HFF-Myc (cell line): ENCODE data around the gene TGFB3.
"Not testable (repeated sequence)": the region's sequence is repeated elsewhere in the genome, so short reads cannot be mapped to it uniquely, and the experiment has no call there.

Experiments
- DNase-seq: peaks from one replicate; pipeline ENCODE4 v3.0.0-alpha.2; 2011; ENCODE audit warnings: low read depth; ENCODE audit errors: extremely low read depth
- H3K4me3 ChIP-seq: replicated peaks from 2 replicates; pipeline ENCODE4 v1.5.1; 2011; ENCODE audit warnings: low read depth, mild to moderate bottlenecking, control low read depth, low read length
- TF ChIP-seq, protein P1 (sequence below): IDR thresholded peaks from 2 replicates; pipeline ENCODE4 v1.5.1; 2012; ENCODE audit warnings: mild to moderate bottlenecking, low read depth, low read length, control low read depth; ENCODE audit errors: missing control alignments

TGFB3 gene

DNA sequence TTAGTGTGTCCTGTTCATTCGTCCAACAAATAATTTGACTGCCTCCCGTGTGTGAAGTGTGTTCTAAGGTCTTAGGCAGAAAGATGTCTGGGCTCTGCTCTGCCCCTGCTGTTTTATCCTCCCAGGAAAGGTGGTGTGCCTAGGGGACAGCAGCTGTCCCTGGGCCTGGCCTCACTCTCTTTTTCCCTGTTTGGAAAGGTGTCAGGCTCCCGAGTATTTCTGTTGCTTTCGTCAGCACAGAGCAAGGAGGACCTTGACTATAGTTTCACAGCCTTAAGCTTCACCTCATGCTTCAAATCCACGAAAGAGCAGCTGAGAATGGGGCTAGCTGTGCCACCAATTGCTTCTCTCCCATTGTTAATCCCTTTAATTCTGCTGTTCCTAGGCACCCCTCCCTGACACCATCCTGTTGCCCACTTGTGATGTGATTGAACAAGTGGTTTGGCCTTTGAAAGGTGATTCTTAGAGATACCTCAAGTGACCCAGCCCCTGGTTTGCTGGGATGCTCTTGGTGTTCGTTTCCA is 54.2 kb downstream of the TGFB3 start:
- no peak for DNase-seq
- no peak overlapping the region for H3K4me3 ChIP-seq
- TF ChIP-seq, protein P1, sequence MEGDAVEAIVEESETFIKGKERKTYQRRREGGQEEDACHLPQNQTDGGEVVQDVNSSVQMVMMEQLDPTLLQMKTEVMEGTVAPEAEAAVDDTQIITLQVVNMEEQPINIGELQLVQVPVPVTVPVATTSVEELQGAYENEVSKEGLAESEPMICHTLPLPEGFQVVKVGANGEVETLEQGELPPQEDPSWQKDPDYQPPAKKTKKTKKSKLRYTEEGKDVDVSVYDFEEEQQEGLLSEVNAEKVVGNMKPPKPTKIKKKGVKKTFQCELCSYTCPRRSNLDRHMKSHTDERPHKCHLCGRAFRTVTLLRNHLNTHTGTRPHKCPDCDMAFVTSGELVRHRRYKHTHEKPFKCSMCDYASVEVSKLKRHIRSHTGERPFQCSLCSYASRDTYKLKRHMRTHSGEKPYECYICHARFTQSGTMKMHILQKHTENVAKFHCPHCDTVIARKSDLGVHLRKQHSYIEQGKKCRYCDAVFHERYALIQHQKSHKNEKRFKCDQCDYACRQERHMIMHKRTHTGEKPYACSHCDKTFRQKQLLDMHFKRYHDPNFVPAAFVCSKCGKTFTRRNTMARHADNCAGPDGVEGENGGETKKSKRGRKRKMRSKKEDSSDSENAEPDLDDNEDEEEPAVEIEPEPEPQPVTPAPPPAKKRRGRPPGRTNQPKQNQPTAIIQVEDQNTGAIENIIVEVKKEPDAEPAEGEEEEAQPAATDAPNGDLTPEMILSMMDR, result no peak

DNA sequence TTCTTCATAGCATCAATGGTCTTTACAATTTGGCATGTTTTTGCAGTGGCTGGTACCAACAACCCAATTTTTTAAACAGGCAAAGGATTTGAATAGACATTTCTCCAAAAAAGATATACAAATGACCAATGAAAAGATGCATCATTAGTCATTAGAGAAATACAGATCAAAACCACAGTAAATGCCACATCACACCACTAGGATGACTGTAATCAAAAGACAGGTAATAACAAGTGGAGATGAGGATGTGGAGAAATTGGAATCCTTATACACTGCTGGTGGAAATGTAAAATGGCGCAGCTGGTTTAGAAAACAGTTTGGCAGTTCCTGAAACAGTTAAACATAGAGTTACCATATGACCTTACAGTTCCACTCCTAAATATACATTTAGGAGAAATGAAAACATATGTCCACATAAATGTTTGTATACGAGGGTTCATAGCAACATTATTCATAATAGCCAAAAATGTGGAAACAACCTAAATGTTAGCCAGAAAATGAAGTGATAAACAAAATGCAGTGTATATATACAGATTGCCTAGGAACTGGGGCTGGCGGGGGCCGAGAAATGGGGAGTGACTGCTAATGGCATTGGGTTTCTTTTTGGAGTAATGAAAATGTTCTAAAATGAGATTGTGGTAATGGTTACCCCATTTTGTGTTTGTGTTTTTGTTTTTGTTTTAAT is 55.2 kb downstream of the TGFB3 start:
- DNase-seq, result no peak
- TF ChIP-seq, protein P1, result no peak
- H3K4me3 ChIP-seq, result no peak overlapping the region

DNA sequence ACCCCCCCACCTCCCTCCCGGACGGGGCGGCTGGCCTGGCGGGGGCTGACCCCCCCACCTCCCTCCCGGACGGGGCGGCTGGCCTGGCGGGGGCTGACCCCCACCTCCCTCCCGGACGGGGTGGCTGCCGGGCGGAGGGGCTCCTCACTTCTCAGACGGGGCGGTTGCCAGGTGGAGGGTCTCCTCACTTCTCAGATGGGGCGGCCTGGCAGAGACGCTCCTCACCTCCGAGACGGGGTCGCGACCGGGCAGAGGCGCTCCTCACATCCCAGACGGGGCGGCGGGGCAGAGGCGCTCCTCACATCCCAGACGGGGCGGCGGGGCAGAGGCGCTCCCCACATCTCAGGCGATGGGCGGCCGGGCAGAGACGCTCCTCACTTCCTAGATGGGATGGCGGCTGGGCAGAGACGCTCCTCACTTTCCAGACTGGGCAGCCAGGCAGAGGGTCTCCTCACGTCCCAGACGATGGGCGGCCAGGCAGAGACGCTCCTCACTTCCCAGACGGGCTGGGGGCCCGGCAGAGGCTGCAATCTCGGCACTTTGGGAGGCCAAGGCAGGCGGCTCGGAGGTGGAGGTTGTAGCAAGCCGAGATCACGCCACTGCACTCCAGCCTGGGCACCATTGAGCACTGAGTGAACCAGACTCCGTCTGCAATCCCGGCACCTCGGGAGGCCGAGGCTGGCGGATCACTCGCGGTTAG is 56.5 kb downstream of the TGFB3 start:
- not testable (repeated sequence) for DNase-seq, H3K4me3 ChIP-seq

DNA sequence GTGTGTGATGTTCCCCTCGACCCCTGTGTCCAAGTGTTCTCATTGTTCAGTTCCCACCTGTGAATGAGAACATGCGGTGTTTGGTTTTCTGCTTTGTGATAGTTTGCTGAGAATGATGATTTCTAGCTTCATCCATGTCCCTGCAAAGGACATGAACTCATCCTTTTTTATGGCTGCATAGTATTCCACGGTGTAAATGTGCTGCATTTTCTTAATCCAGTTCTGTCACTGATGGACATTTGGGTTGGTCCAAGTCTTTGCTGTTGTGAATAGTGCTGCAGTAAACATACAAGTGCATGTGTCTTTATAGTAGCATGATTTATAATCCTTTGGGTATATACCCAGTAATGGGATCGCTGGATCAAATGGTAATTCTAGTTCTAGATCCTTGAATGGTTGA is 61.4 kb downstream of the TGFB3 start:
- H3K4me3 ChIP-seq, DNase-seq: not testable (repeated sequence)

DNA sequence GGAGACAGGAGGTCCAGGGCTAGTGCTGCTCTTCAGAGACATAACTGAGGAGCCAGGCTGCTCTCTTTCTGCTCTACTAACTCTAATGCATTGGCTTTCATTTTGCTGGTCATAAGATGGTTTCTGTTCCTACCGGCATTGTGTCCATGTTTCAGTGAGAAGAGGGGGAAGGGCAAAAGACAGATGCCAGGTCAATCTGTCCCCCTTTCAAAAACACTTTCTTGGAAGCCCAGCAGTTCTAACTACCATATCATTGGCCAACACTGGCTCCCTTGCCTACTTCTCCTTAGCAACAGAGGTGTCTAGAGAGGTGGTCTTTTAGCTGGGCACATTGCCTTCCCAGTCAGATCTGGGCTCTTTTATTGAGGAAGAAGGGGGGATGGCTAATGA is 63.9 kb downstream of the TGFB3 start:
- DNase-seq, result no peak
- H3K4me3 ChIP-seq, result no peak overlapping the region
- TF ChIP-seq, protein P1, result no peak

DNA sequence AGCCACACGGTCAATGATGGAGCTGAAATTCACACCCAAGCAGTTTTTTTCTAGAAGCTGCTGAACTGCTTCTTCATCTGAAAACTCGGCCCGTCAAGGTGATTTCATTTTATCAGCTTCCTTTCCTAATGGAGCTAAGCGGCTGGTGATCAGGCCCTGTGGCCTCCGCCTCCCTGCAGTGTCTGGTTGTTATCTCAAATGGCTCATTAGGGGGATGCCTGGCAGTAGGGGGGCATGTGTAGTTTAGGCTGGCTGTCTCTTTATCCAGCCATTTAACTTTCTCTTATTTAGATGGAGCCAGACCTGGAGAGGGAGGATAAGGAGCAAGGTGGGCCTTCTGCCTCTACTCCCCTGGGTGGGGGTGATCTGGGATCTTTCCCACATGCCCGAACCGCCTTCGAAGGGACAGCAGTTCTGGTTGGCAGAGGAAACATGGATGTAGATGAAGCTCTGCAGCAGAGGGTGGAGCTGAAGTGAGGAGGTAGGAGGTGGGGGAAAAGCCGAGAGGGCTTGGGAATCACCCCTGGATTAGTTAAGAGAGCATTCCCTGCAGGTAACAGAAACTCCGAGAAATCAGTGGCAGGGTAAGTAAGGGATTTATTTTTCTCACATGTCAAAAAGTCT is 64.4 kb downstream of the TGFB3 start:
- no peak for DNase-seq
- H3K4me3 ChIP-seq, result no peak overlapping the region
- TF ChIP-seq, protein P1, result no peak

DNA sequence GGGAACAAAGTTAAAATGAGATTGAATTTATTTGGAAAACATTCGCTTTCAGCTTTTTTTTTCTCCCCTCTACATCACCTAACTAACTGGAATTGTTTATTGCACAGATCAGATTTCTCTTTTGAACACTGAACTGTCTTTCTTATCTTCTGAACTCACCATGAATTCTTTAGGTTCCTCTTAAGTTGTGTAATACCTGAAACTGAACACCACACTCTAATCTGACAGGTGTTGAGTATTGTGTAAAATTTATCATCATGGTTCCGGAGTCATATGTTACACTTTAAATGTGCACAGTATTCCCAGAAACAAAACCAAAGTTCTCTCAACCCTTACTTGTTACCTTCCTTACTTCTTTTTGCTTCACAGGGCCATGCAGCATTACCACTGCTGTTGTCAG is 66.8 kb downstream of the TGFB3 start:
- TF ChIP-seq, protein P1, result no peak
- H3K4me3 ChIP-seq, result no peak overlapping the region
- DNase-seq, result no peak
